Transverse colon (tissue), 4 donors: ENCODE results near the gene KSR1. TPM values are rescaled to one million over a fixed set of nuclear protein-coding genes. Genes with fewer than 3 reads are reported as not detected.
A peak's percentile ranks its signal among the peaks of the same experiment; 100 is the strongest.

ENCODE experiments used
- DNase-seq: peaks from one replicate; pipeline ENCODE4 v3.0.0-alpha.2; 2019
- H3K27ac ChIP-seq, 4 donors: fragments of 200-600 bp; sonication (generic); 2 replicates each; pipeline ENCODE4 v1.5.1; 2016 to 2018; ENCODE audit warnings: inconsistent platforms in 4 of 4
- H3K27me3 ChIP-seq: fragments of 200-600 bp; sonication (generic); 2 replicates; pipeline ENCODE4 v1.5.1; 2017; ENCODE audit warnings: inconsistent platforms
- H3K36me3 ChIP-seq, 4 donors: fragments of 200-600 bp; sonication (generic); 2 replicates each; pipeline ENCODE4 v1.5.1; 2017 to 2019; ENCODE audit warnings: inconsistent platforms in 4 of 4
- H3K4me1 ChIP-seq, 4 donors: fragments of 200-600 bp; sonication (generic); 2 replicates each; pipeline ENCODE4 v1.5.1; 2017 to 2020; ENCODE audit warnings: inconsistent platforms in 4 of 4
- H3K4me3 ChIP-seq, 4 donors: fragments of 200-600 bp; sonication (generic); 1 replicate in 1 of 4; 2 replicates in 3 of 4; pipeline versions ENCODE4 v1.5.1 to v1.6.1; 2017 to 2019; ENCODE audit warnings: inconsistent platforms in 4 of 4
- H3K9me3 ChIP-seq, 2 donors: fragments of 200-600 bp; sonication (generic); 2 replicates each; pipeline ENCODE4 v1.5.1; 2017 to 2019; ENCODE audit warnings: inconsistent platforms in 2 of 2
- CTCF ChIP-seq, 5 experiments: fragments of 200-600 bp in 3 of 5; fragments of 450-650 bp in 2 of 5; sonication (generic) in 3 of 5; IDR thresholded peaks; 1 replicate in 2 of 5; 2 replicates in 3 of 5; pipeline ENCODE4 v1.5.1; 2016 to 2017; ENCODE audit warnings: antibody characterized with exemption in 5 of 5, inconsistent platforms in 3 of 5, mild to moderate bottlenecking in 2 of 5, moderate library complexity in 1 of 5
- EP300 ChIP-seq: sonication (generic); formaldehyde crosslinking; IDR thresholded peaks from one replicate; pipeline ENCODE4 v1.6.1; 2017; ENCODE audit warnings: antibody characterized with exemption, low read depth
- POLR2A ChIP-seq: fragments of 450-650 bp; IDR thresholded peaks from one replicate; pipeline ENCODE4 v1.6.1; 2016; ENCODE audit warnings: antibody characterized with exemption, mild to moderate bottlenecking, moderate library complexity
- POLR2AphosphoS5 ChIP-seq, 3 donors: sonication (generic); formaldehyde crosslinking; IDR thresholded peaks; one replicate each; pipeline ENCODE4 v1.6.1; 2016; ENCODE audit warnings: antibody characterized with exemption in 3 of 3
- WGBS, 2 donors: methylation state at CpG; one replicate each; pipeline ENCODE4 v1.1.5; 2018; ENCODE audit warnings: low coverage in 1 of 2; 5-methylcytosine and 5-hydroxymethylcytosine counted together
- in situ Hi-C, 4 donors: fragments of 200-750 bp; cut with MboI; loops; one replicate each; pipeline versions ENCODE4 v1.15.0 to v1.15.1; 2017; ENCODE audit warnings: low sequenced_read_pairs in 3 of 4, low pct_ligation_motif_present in 1 of 4, low pct_unique_long_range_greater_than_20kb in 1 of 4
- intact Hi-C: fragments of 100-400 bp; cut with DNase I; formaldehyde crosslinking; loops from one replicate; pipeline ENCODE4 v1.15.1; 2023; ENCODE audit warnings: low total_unique reads
- total RNA-seq, 4 donors: library from RNA; depleted of rRNA; stranded (reverse); fragments of >200 nt; gene quantifications; one replicate each; pipeline ENCODE4 v1.1.0, GENCODE V29; 2016

The KSR1 gene
- total RNA-seq, 4 donors from 2014 or later = 8.2 to 55.7 (median 30.9) TPM

- H3K27me3 ChIP-seq = no peaks in the 10 kb centered on the region
- H3K27ac ChIP-seq = no peak overlapping the region
- intact Hi-C loops = no loop called here
- TF ChIP-seq CTCF (IDR thresholded peaks at IDR 0.05) (no peak), POLR2AphosphoS5 (IDR thresholded peaks at IDR 0.05) (no peak), EP300 (no peak), POLR2A (no peak)
- 89 to 100% methylated on average over 1 to 9 of the region's 9 CpGs for WGBS, 2 donors
- no peaks in the 10 kb centered on the region for H3K36me3 ChIP-seq
- H3K4me1 ChIP-seq = no peaks in the 10 kb centered on the region
- in situ Hi-C loops = no loop called here
- H3K9me3 ChIP-seq = no peaks in the 10 kb centered on the region
- H3K4me3 ChIP-seq = no peak overlapping the region
- DNase-seq = no peak
These were observed 27.3 kb upstream of the KSR1 start for GRCh38 chr17:27428781-27429505.

GRCh38 chr17:27429666-27430382, 26.4 kb upstream of the KSR1 start:
- TF ChIP-seq POLR2A (no peak), CTCF (IDR thresholded peaks at IDR 0.05) (no peak), EP300 (no peak), POLR2AphosphoS5 (IDR thresholded peaks at IDR 0.05) (no peak)
- intact Hi-C loops = no loop called here
- in situ Hi-C loops = no loop called here

GRCh38 chr17:27430383-27430840, 25.8 kb upstream of the KSR1 start:
- H3K36me3 ChIP-seq = no peaks in the 10 kb centered on the region
- intact Hi-C loops (no loop called here), in situ Hi-C loops (no loop called here)
- no peaks in the 10 kb centered on the region for H3K27me3 ChIP-seq
- WGBS, 2 donors = 88% methylated on average over 7 of the region's 7 CpGs; no CpG with 5 or more reads in 1 of the 2 donors
- no peak overlapping the region for H3K27ac ChIP-seq
- no peak for DNase-seq
- TF ChIP-seq CTCF (IDR thresholded peaks at IDR 0.05) (no peak), POLR2A (no peak)
- H3K4me3 ChIP-seq = no peak overlapping the region
- H3K4me1 ChIP-seq = no peaks in the 10 kb centered on the region
- H3K9me3 ChIP-seq = no peaks in the 10 kb centered on the region

More at GRCh38 chr17:27429666-27430382, 26.4 kb upstream of the KSR1 start:
- H3K27ac ChIP-seq = no peak overlapping the region
- WGBS, 2 donors = 85% methylated on average over 21 of the region's 21 CpGs; no CpG with 5 or more reads in 1 of the 2 donors
- no peaks in the 10 kb centered on the region for H3K36me3 ChIP-seq
- H3K4me1 ChIP-seq = no peaks in the 10 kb centered on the region
- H3K4me3 ChIP-seq = no peak overlapping the region
- DNase-seq = no peak
- no peaks in the 10 kb centered on the region for H3K9me3 ChIP-seq
- no peaks in the 10 kb centered on the region for H3K27me3 ChIP-seq

- no peaks in the 10 kb centered on the region for H3K27me3 ChIP-seq
- H3K4me3 ChIP-seq = no peak overlapping the region
- H3K36me3 ChIP-seq = no peaks in the 10 kb centered on the region
- H3K27ac ChIP-seq = no peak overlapping the region
- no peaks in the 10 kb centered on the region for H3K4me1 ChIP-seq
- in situ Hi-C loops = no loop called here
- intact Hi-C loops = no loop called here
- peak; percentile 42 to 54 (median 50) for TF ChIP-seq CTCF (IDR thresholded peaks at IDR 0.05)
- TF ChIP-seq POLR2A = no peak
- no peak for TF ChIP-seq POLR2AphosphoS5 (IDR thresholded peaks at IDR 0.05)
- WGBS, 2 donors = 76 to 92% methylated on average over 5 to 10 of the region's 10 CpGs
- no peaks in the 10 kb centered on the region for H3K9me3 ChIP-seq
- DNase-seq = peak; percentile 28
These were observed 25.3 kb upstream of the KSR1 start for GRCh38 chr17:27430882-27431491.
